PC-3 (cell line): ENCODE results near the gene PLEK2.

Source experiments
- CTCF ChIP-seq: fragments of 300-600 bp; sonication (generic); conservative IDR thresholded peaks from 2 replicates; pipeline ENCODE4 v1.5.1; 2017; ENCODE audit warnings: antibody characterized with exemption, low read depth, mild to moderate bottlenecking, low read length
- EZH2phosphoT487 ChIP-seq: fragments of 300-600 bp; sonication (generic); IDR thresholded peaks from 2 replicates; pipeline ENCODE4 v1.6.1; 2018; ENCODE audit warnings: mild to moderate bottlenecking, antibody characterized with exemption, low read length, borderline replicate concordance

- TF ChIP-seq CTCF = no peak
- TF ChIP-seq EZH2phosphoT487 = no peak
Measured at GRCh38 chr14:67395876-67396189, 16.1 kb downstream of the PLEK2 start.
